22Rv1 (cell line): Measurements from ENCODE around the gene NFIX.
A peak's percentile ranks its signal among the peaks of the same experiment; 100 is the strongest.

Experiments used
- H3K27ac ChIP-seq: fragments of 450-650 bp; 2 replicates; pipeline ENCODE4 v1.5.1; 2017
- CTCF ChIP-seq: fragments of 450-650 bp; IDR thresholded peaks from 2 replicates; pipeline ENCODE4 v1.5.1; 2017; ENCODE audit warnings: mild to moderate bottlenecking
- ZFX ChIP-seq: fragments of 450-650 bp; IDR thresholded peaks from 2 replicates; pipeline ENCODE4 v1.6.1; 2017; ENCODE audit warnings: antibody characterized with exemption, borderline replicate concordance

Gene NFIX

GRCh38 chr19:13015361-13016223 is 20.3 kb downstream of the NFIX start:
- peak overlapping the region; percentile 99 for H3K27ac ChIP-seq
- TF ChIP-seq ZFX, result no peak
- TF ChIP-seq CTCF, result no peak

- TF ChIP-seq CTCF (no peak), ZFX (no peak)
- peak overlapping the region; percentile 99 for H3K27ac ChIP-seq
These were observed 21.0 kb downstream of the NFIX start for GRCh38 chr19:13016245-13016627.

GRCh38 chr19:13016628-13017305 is 21.5 kb downstream of the NFIX start:
- peak overlapping the region; percentile 99 for H3K27ac ChIP-seq
- TF ChIP-seq ZFX, result no peak
- TF ChIP-seq CTCF, result no peak

GRCh38 chr19:13017306-13018034 is 22.2 kb downstream of the NFIX start:
- H3K27ac ChIP-seq, result peak overlapping the region; percentile 99
- no peak for TF ChIP-seq CTCF
- no peak for TF ChIP-seq ZFX

- peak overlapping the region; percentile 99 for H3K27ac ChIP-seq
- no peak for TF ChIP-seq CTCF
- no peak for TF ChIP-seq ZFX
These were observed 23.0 kb downstream of the NFIX start for GRCh38 chr19:13018035-13018914.

GRCh38 chr19:13019332-13019731 is 24.1 kb downstream of the NFIX start:
- H3K27ac ChIP-seq, result peak overlapping the region; percentile 99
- TF ChIP-seq CTCF, result no peak
- TF ChIP-seq ZFX, result no peak
